Tibial nerve (tissue), 4 donors: Measurements from ENCODE around the gene SLC34A1.

Experiments
- CTCF ChIP-seq, 5 experiments: fragments of 200-600 bp in 3 of 5; fragments of 450-650 bp in 2 of 5; sonication (generic) in 3 of 5; IDR thresholded peaks; one replicate each; pipeline ENCODE4 v1.5.1; 2016 to 2019; ENCODE audit warnings: antibody characterized with exemption in 5 of 5, mild to moderate bottlenecking in 3 of 5, moderate library complexity in 2 of 5
- EP300 ChIP-seq, 2 donors: sonication (generic); formaldehyde crosslinking; IDR thresholded peaks; one replicate each; pipeline ENCODE4 v1.6.1; 2017; ENCODE audit warnings: antibody characterized with exemption in 2 of 2, mild to moderate bottlenecking in 1 of 2
- POLR2A ChIP-seq, 2 donors: fragments of 450-650 bp; IDR thresholded peaks; one replicate each; pipeline ENCODE4 v1.6.1; 2017; ENCODE audit warnings: antibody characterized with exemption in 2 of 2, mild to moderate bottlenecking in 2 of 2, moderate library complexity in 2 of 2

- TF ChIP-seq POLR2A (IDR thresholded peaks at IDR 0.05) (no peak), CTCF (IDR thresholded peaks at IDR 0.05) (no peak), EP300 (IDR thresholded peaks at IDR 0.05) (no peak)
These were observed 51.8 kb downstream of the SLC34A1 start for GRCh38 chr5:177435847-177436536.
